H1 (cell line): ENCODE measurements around the gene MBNL1. TPM values are rescaled to one million over a fixed set of nuclear protein-coding genes. Genes with fewer than 3 reads are reported as not detected.

Source experiments
- CTCF ChIA-PET: fragments of 300-600 bp; sonication (Branson Sonifier 250); formaldehyde crosslinking; loops from one replicate; lab custom pipeline; 2021; ENCODE audit not compliant: partially characterized antibody; lab: Charles Lee
- POLR2A ChIA-PET: fragments of 300-600 bp; sonication (Branson Sonifier 250); formaldehyde crosslinking; loops from one replicate; lab custom pipeline; 2021; ENCODE audit warnings: inconsistent platforms; ENCODE audit not compliant: partially characterized antibody; lab: Charles Lee
- DNase-seq, 2 experiments: peaks; one replicate each; pipeline versions ENCODE4 v3.0.0 to v3.0.0-alpha.2; 2010 to 2022; ENCODE audit warnings: low spot score in 2 of 2, low read depth in 1 of 2, mixed read lengths in 1 of 2
- FAIRE-seq: peaks from 2 replicates; lab custom pipeline; 2011; peaks lifted over from hg19 to GRCh38; lab: Jason Lieb, UNC
- H2AFZ ChIP-seq: 2 replicates; pipeline ENCODE4 v1.8.1; 2012; ENCODE audit warnings: low read length, inconsistent platforms
- H2AK5ac ChIP-seq: 2 replicates; pipeline ENCODE4 v1.6.1; 2013; ENCODE audit warnings: low read depth, low read length
- H2BK120ac ChIP-seq: replicated peaks from 2 replicates; pipeline ENCODE3; 2013; ENCODE audit warnings: low read depth, low read length, inconsistent platforms
- H2BK12ac ChIP-seq: 2 replicates; pipeline ENCODE4 v1.6.1; 2013; ENCODE audit warnings: low read depth, low read length
- H2BK15ac ChIP-seq: 2 replicates; pipeline ENCODE4 v1.6.1; 2013; ENCODE audit warnings: low read length
- H2BK20ac ChIP-seq: 2 replicates; pipeline ENCODE4 v1.6.1; 2013; ENCODE audit warnings: low read length
- H2BK5ac ChIP-seq: 2 replicates; pipeline ENCODE4 v1.6.1; 2013; ENCODE audit warnings: low read depth, low read length
- H3K14ac ChIP-seq: 2 replicates; pipeline ENCODE4 v1.6.1; 2013; ENCODE audit warnings: inconsistent platforms; ENCODE audit not compliant: insufficient read length
- H3K18ac ChIP-seq: 2 replicates; pipeline ENCODE4 v1.6.1; 2013; ENCODE audit warnings: low read length; ENCODE audit errors: extremely low read depth
- H3K23ac ChIP-seq: 2 replicates; pipeline ENCODE4 v1.6.1; 2013; ENCODE audit warnings: inconsistent platforms; ENCODE audit not compliant: insufficient read length
- H3K23me2 ChIP-seq: 2 replicates; pipeline ENCODE4 v1.6.1; 2013; ENCODE audit warnings: low read depth, low read length
- H3K27ac ChIP-seq: 2 replicates; pipeline ENCODE4 v1.6.1; 2011; ENCODE audit warnings: low read depth, low read length, inconsistent platforms
- H3K27me3 ChIP-seq, 4 experiments: replicated peaks in 1 of 4; 1 replicate in 1 of 4; 2 replicates in 3 of 4; pipeline versions ENCODE4 v1.6.1 to v1.8.1; 2011 to 2013; ENCODE audit warnings: low read length in 3 of 4, mild to moderate bottlenecking in 3 of 4, inconsistent platforms in 2 of 4, mixed read lengths in 2 of 4, moderate library complexity in 1 of 4; ENCODE audit not compliant: control insufficient read depth in 3 of 4, insufficient read depth in 3 of 4; ENCODE audit errors: extremely low read depth in 1 of 4
- H3K36me3 ChIP-seq, 4 experiments: 2 replicates each; pipeline versions ENCODE4 v1.6.1 to v1.8.1; 2011 to 2013; ENCODE audit warnings: mild to moderate bottlenecking in 4 of 4, low read length in 3 of 4, moderate library complexity in 2 of 4, control low read depth in 1 of 4, inconsistent platforms in 1 of 4; ENCODE audit not compliant: insufficient read depth in 4 of 4, control insufficient read depth in 2 of 4
- H3K4ac ChIP-seq: replicated peaks from 2 replicates; pipeline ENCODE3; 2013; ENCODE audit warnings: low read length, low read depth, mixed read lengths, inconsistent platforms; ENCODE audit not compliant: insufficient read length
- H3K4me1 ChIP-seq, 4 experiments: replicated peaks in 1 of 4; 1 replicate in 1 of 4; 2 replicates in 3 of 4; pipeline versions ENCODE4 v1.6.1 to v1.8.1; 2011 to 2013; ENCODE audit warnings: low read length in 3 of 4, inconsistent platforms in 2 of 4, mixed read lengths in 1 of 4; ENCODE audit not compliant: insufficient read depth in 4 of 4, control insufficient read depth in 3 of 4
- H3K4me2 ChIP-seq, 2 experiments: 2 replicates each; pipeline versions ENCODE4 v1.6.1 to v1.8.1; 2011 to 2013; ENCODE audit warnings: low read depth in 2 of 2, low read length in 2 of 2, control low read depth in 1 of 2, inconsistent platforms in 1 of 2, mild to moderate bottlenecking in 1 of 2; ENCODE audit not compliant: insufficient read depth in 1 of 2
- H3K4me3 ChIP-seq, 4 experiments: fragments of 200-600, 300-600 bp in 1 of 4; sonication (generic), shearing (Covaris generic), sonication (Bioruptor Twin) in 1 of 4; 2 replicates each; pipeline versions ENCODE4 v1.5.1 to v1.8.1; 2011 to 2016; ENCODE audit warnings: low read length in 4 of 4, low read depth in 3 of 4, control low read depth in 2 of 4, inconsistent platforms in 2 of 4, mild to moderate bottlenecking in 2 of 4, mixed read lengths in 1 of 4, moderate library complexity in 1 of 4; ENCODE audit not compliant: insufficient read depth in 2 of 4; ENCODE audit errors: extremely low read depth in 1 of 4
- H3K56ac ChIP-seq: replicated peaks from 2 replicates; pipeline ENCODE3; 2013; ENCODE audit warnings: low read depth, mild to moderate bottlenecking, mixed read lengths, low read length, inconsistent platforms; ENCODE audit not compliant: insufficient read length
- H3K79me1 ChIP-seq: 2 replicates; pipeline ENCODE4 v1.6.1; 2013; ENCODE audit warnings: low read depth, low read length, control low read depth
- H3K79me2 ChIP-seq, 2 experiments: 2 replicates each; pipeline versions ENCODE4 v1.6.1 to v1.8.1; 2012 to 2013; ENCODE audit warnings: low read length in 2 of 2, mild to moderate bottlenecking in 2 of 2, inconsistent platforms in 1 of 2; ENCODE audit not compliant: insufficient read depth in 2 of 2, control insufficient read depth in 1 of 2
- H3K9ac ChIP-seq, 4 experiments: replicated peaks in 1 of 4; 1 replicate in 1 of 4; 2 replicates in 3 of 4; pipeline versions ENCODE4 v1.6.1 to v1.8.1; 2011 to 2013; ENCODE audit warnings: low read depth in 3 of 4, low read length in 3 of 4, control low read depth in 2 of 4, mild to moderate bottlenecking in 2 of 4, moderate library complexity in 2 of 4, inconsistent platforms in 1 of 4; ENCODE audit errors: extremely low read depth in 1 of 4
- H3K9me3 ChIP-seq, 2 experiments: 2 replicates each; pipeline versions ENCODE4 v1.6.1 to v1.8.1; 2012 to 2013; ENCODE audit warnings: mild to moderate bottlenecking in 2 of 2, moderate library complexity in 2 of 2, control low read depth in 1 of 2, inconsistent platforms in 1 of 2, low read depth in 1 of 2, low read length in 1 of 2, mixed read lengths in 1 of 2; ENCODE audit not compliant: insufficient read depth in 2 of 2
- H4K20me1 ChIP-seq, 2 experiments: replicated peaks in 1 of 2; 2 replicates each; pipeline versions ENCODE3 to v1.8.1; 2011 to 2013; ENCODE audit warnings: inconsistent platforms in 2 of 2, low read length in 2 of 2, mild to moderate bottlenecking in 1 of 2; ENCODE audit not compliant: insufficient read depth in 2 of 2, control insufficient read depth in 1 of 2
- H4K5ac ChIP-seq: 2 replicates; pipeline ENCODE4 v1.6.1; 2013; ENCODE audit warnings: low read length, low read depth, mixed read lengths, inconsistent platforms; ENCODE audit not compliant: insufficient read length
- H4K8ac ChIP-seq: 2 replicates; pipeline ENCODE4 v1.8.0; 2013; ENCODE audit warnings: mild to moderate bottlenecking, moderate library complexity, low read length, inconsistent platforms; ENCODE audit not compliant: insufficient read depth; ENCODE audit errors: extremely low read depth
- H4K91ac ChIP-seq: replicated peaks from 2 replicates; pipeline ENCODE3; 2013; ENCODE audit warnings: low read length, mixed read lengths, inconsistent platforms; ENCODE audit not compliant: insufficient read length
- ASH2L ChIP-seq: fragments of 200-600, 300-600 bp; sonication (generic); IDR thresholded peaks from one replicate; pipeline ENCODE4 v1.7.1; 2017; ENCODE audit warnings: low read length
- CEBPB ChIP-seq: IDR thresholded peaks from 2 replicates; pipeline ENCODE4 v1.6.1; 2012; ENCODE audit warnings: low read depth, low read length
- GABPA ChIP-seq: IDR thresholded peaks from 2 replicates; pipeline ENCODE4 v1.6.1; 2011; ENCODE audit warnings: mild to moderate bottlenecking, low read length, moderate library complexity, borderline replicate concordance; ENCODE audit not compliant: insufficient read depth
- JUN ChIP-seq: IDR thresholded peaks from 2 replicates; pipeline ENCODE4 v1.6.1; 2011; ENCODE audit warnings: low read depth, mild to moderate bottlenecking, improper control_type of control experiment, low read length
- KDM1A ChIP-seq: fragments of 200-600, 300-600 bp; sonication (generic); IDR thresholded peaks from 2 replicates; pipeline ENCODE4 v1.7.1; 2016; ENCODE audit warnings: mild to moderate bottlenecking, low read length, borderline replicate concordance
- TBP ChIP-seq: IDR thresholded peaks from 2 replicates; pipeline ENCODE4 v1.6.1; 2011; ENCODE audit warnings: low read depth, low read length, improper control_type of control experiment
- TCF12 ChIP-seq: IDR thresholded peaks from 2 replicates; pipeline ENCODE4 v1.6.1; 2011; ENCODE audit warnings: low read depth, mild to moderate bottlenecking, low read length
- WGBS, 2 experiments: shearing (Covaris generic) in 1 of 2; methylation state at CpG; one replicate each; pipeline versions ENCODE4 v1.1.6 to v1.1.7; 2013 to 2015; ENCODE audit warnings: low lambda C conversion rate in 2 of 2, mixed read lengths in 2 of 2, inconsistent platforms in 1 of 2, low coverage in 1 of 2, missing lambda C conversion rate in 1 of 2; ENCODE audit not compliant: insufficient replicate concordance in 2 of 2, insufficient coverage in 1 of 2, insufficient read length in 1 of 2; ENCODE audit errors: extremely low coverage in 1 of 2, missing lambda C conversion rate in 1 of 2; 5-methylcytosine and 5-hydroxymethylcytosine counted together
- polyA plus RNA-seq, 7 experiments: library from polyadenylated mRNA; depleted of rRNA in 3 of 7; stranded (reverse) in 5 of 7; unstranded in 2 of 7; fragments of >200 nt in 5 of 7; fragments of 200-250 nt in 2 of 7; gene quantifications; 1 replicate in 5 of 7; 2 replicates in 1 of 7; 4 replicates in 1 of 7; pipeline versions ENCODE4 v1.2.1 to v1.2.3, GENCODE V29; 2011 to 2013; ENCODE audit warnings: missing spikeins in 2 of 7, mixed read lengths in 2 of 7
- total RNA-seq: library from RNA; stranded (reverse); fragmentation: NEBNext Ultra II Directional; extraction: Animal tissue kit (Norgen Biotek cat#: 25700); gene quantifications from 2 replicates; pipeline ENCODE4 v1.2.1, GENCODE V29; 2021

MBNL1 gene
- total and polyA plus RNA-seq, 2 of the 8 experiments (the other 6 are each of a cell fraction or from before 2014, with no cell fraction given) = 5.0 to 16.4 TPM

DNA sequence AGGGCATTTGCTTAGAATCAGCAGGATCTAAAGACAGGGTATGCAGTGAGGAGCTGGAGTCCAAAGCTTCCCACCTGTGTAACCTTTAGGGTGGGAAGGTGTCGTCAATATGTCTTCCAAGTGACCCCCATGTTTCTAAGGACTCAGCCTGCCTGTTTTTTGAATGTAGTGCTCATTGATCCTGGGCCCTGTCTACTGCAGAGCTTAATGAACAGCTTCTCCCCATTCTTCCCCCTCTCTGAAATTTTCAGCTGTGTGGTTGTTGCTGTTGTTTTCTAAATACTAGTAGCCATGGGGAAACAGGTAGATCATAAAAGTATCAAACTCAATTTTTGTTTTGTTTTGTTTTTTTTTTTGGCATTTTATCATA is 39.7 kb downstream of the MBNL1 start:
- no peak overlapping the region for H3K9ac ChIP-seq
- TF ChIP-seq GABPA = no peak
- TF ChIP-seq KDM1A = no peak
- TF ChIP-seq JUN = no peak
- no peak for TF ChIP-seq TBP
- TF ChIP-seq ASH2L = no peak
- no peak for TF ChIP-seq CEBPB
- TF ChIP-seq TCF12 = no peak

More for the DNA sequence above, 39.7 kb downstream of the MBNL1 start:
- Histone ChIP-seq H3K18ac (no peak overlapping the region), H3K79me1 (no peaks in the 10 kb centered on the region), H3K4me3 (no peak overlapping the region), H4K5ac (no peak overlapping the region), H4K20me1 (no peaks in the 10 kb centered on the region), H3K14ac (no peak overlapping the region), H3K27ac (no peak overlapping the region), H3K9me3 (no peaks in the 10 kb centered on the region), H2BK5ac (no peak overlapping the region), H2BK20ac (no peak overlapping the region), H3K23ac (no peak overlapping the region), H4K91ac (no peak overlapping the region), H3K79me2 (peaks cover 0 to 24% of the 10 kb centered on the region in 2 experiments; a peak in 2 of 4 replicates), H2BK120ac (no peak overlapping the region), H2AK5ac (no peak overlapping the region), H3K27me3 (no peaks in the 10 kb centered on the region), H2BK15ac (no peak overlapping the region), H2AFZ (no peak overlapping the region), H2BK12ac (no peak overlapping the region), H4K8ac (no peak overlapping the region), H3K23me2 (no peaks in the 10 kb centered on the region), H3K4me1 (peaks cover 1 to 13% (median 10%) of the 10 kb centered on the region in 4 experiments), H3K4ac (no peak overlapping the region), H3K36me3 (no peaks in the 10 kb centered on the region), H3K4me2 (no peak overlapping the region), H3K56ac (no peak overlapping the region)
- WGBS, 2 experiments = 100% methylated on average over 1 of the region's 1 CpG; no CpG with 5 or more reads in 1 of the 2 experiments
- POLR2A ChIA-PET = no interaction called here
- CTCF ChIA-PET = no interaction called here
- DNase-seq = no peak
- FAIRE-seq = no peak
